GM23248 (cell line): ENCODE data around the gene COL21A1.

Source experiments
- EZH2 ChIP-seq: fragments of 200-600 bp; sonication (generic); IDR thresholded peaks from 2 replicates; pipeline ENCODE4 v1.6.1; 2018; ENCODE audit warnings: antibody characterized with exemption, mild to moderate bottlenecking; ENCODE audit not compliant: insufficient read depth, poor library complexity, severe bottlenecking
- EZH2phosphoT487 ChIP-seq: fragments of 200-600 bp; sonication (generic); IDR thresholded peaks from 2 replicates; pipeline ENCODE4 v1.6.1; 2018; ENCODE audit warnings: antibody characterized with exemption, moderate library complexity, mild to moderate bottlenecking, low read depth; ENCODE audit not compliant: insufficient read depth

GRCh38 chr6:56088641-56089040 lies 158.7 kb downstream of the COL21A1 start:
- no peak for TF ChIP-seq EZH2
- no peak for TF ChIP-seq EZH2phosphoT487
